DND-41 (cell line): ENCODE results near the gene PAPOLG.

ENCODE experiments used
- ATAC-seq: fragments of 200-7000 bp; cut with Tn5 transposase; 3 replicates; pipeline ENCODE4 v1.9.1; 2021; ENCODE audit warnings: low read depth; ENCODE audit not compliant: insufficient read depth
- DNase-seq: peaks from one replicate; pipeline ENCODE4 v3.0.0-alpha.2; 2020
- H2AFZ ChIP-seq: 2 replicates; pipeline ENCODE4 v1.6.0; 2012; ENCODE audit warnings: low read depth, low read length
- H3K27ac ChIP-seq: 2 replicates; pipeline ENCODE4 v1.5.1; 2012; ENCODE audit warnings: low read length, inconsistent platforms
- H3K27me3 ChIP-seq: fragments of 200-600 bp; sonication (generic); 2 replicates; pipeline ENCODE4 v1.6.0; 2012; ENCODE audit warnings: low read length, mild to moderate bottlenecking, inconsistent platforms; ENCODE audit not compliant: insufficient read depth, poor library complexity
- H3K36me3 ChIP-seq: 2 replicates; pipeline ENCODE4 v1.5.1; 2012; ENCODE audit warnings: low read length, inconsistent platforms; ENCODE audit not compliant: insufficient read depth
- H3K4me1 ChIP-seq: 2 replicates; pipeline ENCODE4 v1.5.1; 2012; ENCODE audit warnings: mild to moderate bottlenecking, low read length; ENCODE audit not compliant: insufficient read depth
- H3K4me2 ChIP-seq: 2 replicates; pipeline ENCODE4 v1.6.0; 2012; ENCODE audit warnings: mild to moderate bottlenecking, moderate library complexity, low read length, inconsistent platforms; ENCODE audit not compliant: insufficient read depth
- H3K4me3 ChIP-seq, 2 experiments: fragments of 200-600 bp in 1 of 2; shearing (Covaris generic) in 1 of 2; 2 replicates each; pipeline ENCODE4 v1.5.1; 2012 to 2016; ENCODE audit warnings: inconsistent platforms in 2 of 2, low read length in 2 of 2, mild to moderate bottlenecking in 2 of 2, low read depth in 1 of 2, moderate library complexity in 1 of 2
- H3K79me2 ChIP-seq: 2 replicates; pipeline ENCODE4 v1.6.0; 2012; ENCODE audit warnings: low read length, inconsistent platforms; ENCODE audit not compliant: insufficient read depth
- H3K9ac ChIP-seq: 2 replicates; pipeline ENCODE4 v1.6.0; 2012; ENCODE audit warnings: low read depth, mild to moderate bottlenecking, inconsistent platforms, low read length, moderate library complexity
- H3K9me3 ChIP-seq: 2 replicates; pipeline ENCODE4 v1.5.1; 2012; ENCODE audit warnings: low read length, moderate library complexity, mild to moderate bottlenecking, inconsistent platforms; ENCODE audit not compliant: insufficient read depth, severe bottlenecking
- H4K20me1 ChIP-seq: 2 replicates; pipeline ENCODE4 v1.6.0; 2012; ENCODE audit warnings: low read length; ENCODE audit not compliant: insufficient read depth
- CTCF ChIP-seq: IDR thresholded peaks from 2 replicates; pipeline ENCODE4 v1.5.1; 2012; ENCODE audit warnings: borderline replicate concordance, low read length, moderate library complexity, mild to moderate bottlenecking; ENCODE audit not compliant: poor library complexity, severe bottlenecking; ENCODE audit errors: extremely low read depth
- EZH2 ChIP-seq: IDR thresholded peaks from 3 replicates; pipeline ENCODE4 v1.6.1; 2012; ENCODE audit warnings: borderline replicate concordance, low read depth, mild to moderate bottlenecking, moderate library complexity, low read length, inconsistent platforms; ENCODE audit not compliant: severe bottlenecking

PAPOLG gene

DNA sequence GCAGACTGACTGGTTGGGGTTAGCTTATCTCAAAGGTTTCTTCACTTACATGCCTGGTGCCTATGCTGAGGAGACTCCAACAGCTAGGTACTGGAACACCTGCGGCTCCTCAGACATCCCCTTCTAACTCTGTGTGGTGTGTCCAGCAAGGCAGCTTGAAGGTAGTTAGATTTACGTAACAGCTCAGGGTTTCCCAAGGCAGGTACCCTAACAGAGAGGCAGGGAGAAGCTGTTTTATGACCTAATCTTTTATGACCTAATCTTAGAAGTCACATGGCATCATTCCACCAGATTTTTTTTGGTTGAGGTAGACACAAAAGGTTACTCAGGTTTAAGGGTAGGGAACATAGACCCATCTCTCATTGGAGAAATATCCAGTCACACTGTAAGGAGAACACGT lies 17.4 kb upstream of the PAPOLG start:
- ATAC-seq (no peak), DNase-seq (no peak)
- Histone ChIP-seq H3K9ac (no peak overlapping the region), H4K20me1 (no peaks in the 10 kb centered on the region), H3K4me3 (no peak overlapping the region), H3K27ac (no peak overlapping the region), H3K27me3 (peaks cover 8% of the 10 kb centered on the region), H2AFZ (no peak overlapping the region), H3K4me1 (no peaks in the 10 kb centered on the region), H3K9me3 (no peaks in the 10 kb centered on the region), H3K36me3 (no peaks in the 10 kb centered on the region), H3K4me2 (no peak overlapping the region), H3K79me2 (no peaks in the 10 kb centered on the region)
- TF ChIP-seq CTCF (no peak), EZH2 (no peak)

GRCh38 chr2:60739156-60739555 lies 16.9 kb upstream of the PAPOLG start:
- H3K79me2 ChIP-seq: no peaks in the 10 kb centered on the region
- DNase-seq (no peak), ATAC-seq (no peak)
- no peak overlapping the region for H3K9ac ChIP-seq
- no peaks in the 10 kb centered on the region for H4K20me1 ChIP-seq
- no peak overlapping the region for H3K27ac ChIP-seq
- H3K4me3 ChIP-seq: no peak overlapping the region
- TF ChIP-seq EZH2 (no peak), CTCF (no peak)
- H3K9me3 ChIP-seq: no peaks in the 10 kb centered on the region
- no peak overlapping the region for H2AFZ ChIP-seq
- no peak overlapping the region for H3K4me2 ChIP-seq
- no peaks in the 10 kb centered on the region for H3K4me1 ChIP-seq
- peaks cover 8% of the 10 kb centered on the region for H3K27me3 ChIP-seq
- H3K36me3 ChIP-seq: no peaks in the 10 kb centered on the region

DNA sequence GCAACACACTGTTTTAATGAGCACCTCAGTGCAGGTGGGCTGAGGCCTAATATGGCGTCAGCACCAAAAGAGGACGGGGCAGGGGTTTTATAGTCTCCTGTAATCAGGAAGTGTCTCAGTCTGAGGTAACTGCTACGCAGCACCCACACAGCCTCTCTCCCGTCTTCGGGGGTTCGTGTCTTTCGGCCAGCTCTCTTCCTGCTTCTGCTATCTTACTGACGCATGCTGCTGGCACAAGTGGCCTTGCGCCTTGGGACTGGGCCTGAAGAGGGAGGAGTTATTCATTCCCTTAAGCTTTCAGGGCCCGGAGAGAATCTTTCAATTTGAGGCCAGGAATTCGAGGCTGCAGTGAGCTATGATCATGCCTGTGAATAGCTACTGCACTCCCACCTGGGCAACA lies 14.5 kb upstream of the PAPOLG start:
- Histone ChIP-seq H4K20me1 (no peaks in the 10 kb centered on the region), H3K4me1 (peaks cover 15% of the 10 kb centered on the region), H3K4me2 (no peak overlapping the region), H3K4me3 (no peak overlapping the region), H3K79me2 (no peaks in the 10 kb centered on the region), H3K9me3 (no peaks in the 10 kb centered on the region), H3K27ac (no peak overlapping the region), H3K36me3 (no peaks in the 10 kb centered on the region), H3K27me3 (no peaks in the 10 kb centered on the region), H3K9ac (no peak overlapping the region), H2AFZ (no peak overlapping the region)
- TF ChIP-seq CTCF (no peak), EZH2 (no peak)
- DNase-seq (no peak), ATAC-seq (no peak)

- Histone ChIP-seq H3K36me3 (no peaks in the 10 kb centered on the region), H2AFZ (no peak overlapping the region), H3K27ac (no peak overlapping the region), H3K4me1 (peaks cover 15% of the 10 kb centered on the region), H3K27me3 (no peaks in the 10 kb centered on the region), H4K20me1 (no peaks in the 10 kb centered on the region), H3K4me2 (no peak overlapping the region), H3K9ac (no peak overlapping the region), H3K4me3 (no peak overlapping the region), H3K9me3 (no peaks in the 10 kb centered on the region), H3K79me2 (no peaks in the 10 kb centered on the region)
- DNase-seq (no peak), ATAC-seq (no peak)
- TF ChIP-seq EZH2 (no peak), CTCF (no peak)
Observed at GRCh38 chr2:60742419-60742818, 13.6 kb upstream of the PAPOLG start.
